GM12801 (cell line): ENCODE results near the gene LZTS2.

ENCODE experiments used
- TF ChIP-seq, protein P1 (sequence below): IDR thresholded peaks from one replicate; pipeline ENCODE4 v1.5.1; 2011; ENCODE audit warnings: control low read depth; ENCODE audit not compliant: insufficient read length; ENCODE audit errors: extremely low read depth

Gene LZTS2

DNA sequence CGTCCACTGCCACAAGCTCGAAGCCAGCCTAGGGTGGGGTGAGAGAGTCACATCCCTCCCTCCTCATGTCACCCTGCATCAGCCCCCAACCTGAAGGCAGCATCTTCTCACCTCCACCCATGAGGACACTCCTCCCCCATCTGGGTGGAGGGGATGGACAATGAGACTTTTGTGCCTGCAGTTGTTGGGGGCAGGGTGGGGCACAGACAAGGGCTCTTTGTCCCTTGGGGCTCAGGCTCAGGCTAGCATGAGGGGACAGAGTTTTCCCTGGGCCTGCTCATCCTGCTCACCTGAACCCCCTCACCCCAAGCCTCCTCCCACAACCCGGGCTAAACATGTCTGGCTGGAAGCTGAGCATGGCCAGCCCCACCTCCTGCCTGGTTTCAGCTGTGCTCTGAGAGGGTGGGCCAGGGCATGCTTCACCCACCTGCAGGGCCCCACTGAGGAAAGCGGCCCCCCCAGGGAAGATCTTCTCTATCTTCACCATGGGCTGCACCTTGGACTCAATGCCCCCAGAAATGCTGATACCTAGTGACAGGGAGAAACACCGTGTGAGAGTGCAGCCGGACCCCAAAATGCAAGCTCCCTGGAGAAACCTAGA, 9.3 kb downstream of the LZTS2 start:
- TF ChIP-seq, protein P1, sequence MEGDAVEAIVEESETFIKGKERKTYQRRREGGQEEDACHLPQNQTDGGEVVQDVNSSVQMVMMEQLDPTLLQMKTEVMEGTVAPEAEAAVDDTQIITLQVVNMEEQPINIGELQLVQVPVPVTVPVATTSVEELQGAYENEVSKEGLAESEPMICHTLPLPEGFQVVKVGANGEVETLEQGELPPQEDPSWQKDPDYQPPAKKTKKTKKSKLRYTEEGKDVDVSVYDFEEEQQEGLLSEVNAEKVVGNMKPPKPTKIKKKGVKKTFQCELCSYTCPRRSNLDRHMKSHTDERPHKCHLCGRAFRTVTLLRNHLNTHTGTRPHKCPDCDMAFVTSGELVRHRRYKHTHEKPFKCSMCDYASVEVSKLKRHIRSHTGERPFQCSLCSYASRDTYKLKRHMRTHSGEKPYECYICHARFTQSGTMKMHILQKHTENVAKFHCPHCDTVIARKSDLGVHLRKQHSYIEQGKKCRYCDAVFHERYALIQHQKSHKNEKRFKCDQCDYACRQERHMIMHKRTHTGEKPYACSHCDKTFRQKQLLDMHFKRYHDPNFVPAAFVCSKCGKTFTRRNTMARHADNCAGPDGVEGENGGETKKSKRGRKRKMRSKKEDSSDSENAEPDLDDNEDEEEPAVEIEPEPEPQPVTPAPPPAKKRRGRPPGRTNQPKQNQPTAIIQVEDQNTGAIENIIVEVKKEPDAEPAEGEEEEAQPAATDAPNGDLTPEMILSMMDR = no peak

GRCh38 chr10:101010329-101010728, 10.7 kb downstream of the LZTS2 start:
- TF ChIP-seq, protein P1 = no peak

- TF ChIP-seq, protein P1 = no peak
These were observed 12.2 kb downstream of the LZTS2 start for GRCh38 chr10:101011517-101012423.

- TF ChIP-seq, protein P1 = peak; percentile 1
These were observed 13.1 kb downstream of the LZTS2 start for GRCh38 chr10:101012525-101013364.

DNA sequence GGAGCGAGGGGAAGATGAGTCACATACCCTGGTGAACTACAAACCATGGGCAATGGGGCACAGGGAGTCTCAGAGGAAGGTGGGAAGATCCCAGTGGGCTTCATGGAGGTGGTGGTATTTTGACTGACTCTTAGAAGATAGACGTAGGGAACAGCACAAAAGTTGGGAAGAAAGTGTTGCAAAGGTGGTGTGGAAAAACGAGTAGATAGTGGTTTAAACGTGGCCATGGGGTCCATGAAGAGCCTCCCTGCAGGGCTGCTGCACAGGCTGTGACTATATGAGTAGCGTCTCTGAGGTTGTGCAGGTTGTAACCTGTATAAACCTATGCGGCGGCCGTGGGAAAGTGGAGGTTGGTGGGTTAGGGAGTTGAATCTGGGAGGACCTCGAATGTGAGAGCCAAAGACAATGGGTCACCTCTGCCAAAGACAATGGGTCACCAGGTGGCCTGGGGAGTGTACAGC, 13.8 kb downstream of the LZTS2 start:
- TF ChIP-seq, protein P1 = no peak

DNA sequence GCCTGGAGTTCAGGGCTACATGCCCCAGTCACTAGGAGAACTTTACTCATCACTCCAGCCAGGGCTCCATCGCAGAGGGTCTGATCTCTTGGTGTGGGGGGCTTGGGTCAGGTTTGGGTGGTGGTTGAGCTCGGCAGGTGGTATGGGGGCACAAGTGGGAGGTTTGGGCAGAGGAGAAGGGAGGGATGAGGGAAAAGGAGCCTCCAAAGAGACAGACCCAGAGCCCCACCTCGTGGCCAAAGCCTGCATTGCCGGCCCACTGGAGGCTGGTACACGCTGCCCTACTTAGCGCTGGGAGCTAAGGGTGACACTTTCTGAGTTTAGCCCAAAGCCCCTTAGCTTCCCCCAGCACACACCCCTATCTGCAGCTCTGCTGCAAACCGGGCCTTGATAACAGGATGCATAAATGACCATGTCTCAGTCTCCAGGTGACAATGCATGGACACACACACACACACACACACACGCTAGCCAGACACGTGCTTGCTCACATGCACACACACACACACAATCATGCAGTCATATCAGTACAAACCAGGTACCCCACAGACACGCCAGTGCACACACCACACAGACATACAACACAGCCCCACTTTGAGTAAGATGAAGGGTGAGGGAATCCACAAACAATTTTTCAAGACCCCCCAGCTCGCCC, 14.7 kb downstream of the LZTS2 start:
- TF ChIP-seq, protein P1 = peak; percentile 51
